IMR-90 (cell line): ENCODE measurements around the gene SEPHS1. TPM values are rescaled to one million over a fixed set of nuclear protein-coding genes. Genes with fewer than 3 reads are reported as not detected.

Experiments used
- ATAC-seq: fragments of 200-7000 bp; cut with Tn5 transposase; 2 replicates; pipeline ENCODE4 v1.9.1; 2020; ENCODE audit warnings: low read depth, mild to moderate bottlenecking, moderate library complexity
- BruUV-seq: library from RNA; stranded (reverse); fragments of 400-500 nt; replicated peaks from 2 replicates; lab custom pipeline; 2021; lab: Mats Ljungman, UMichigan
- CTCF ChIA-PET: fragments of 300-600 bp; formaldehyde crosslinking; extraction: SDS; loops from one replicate; lab custom pipeline; 2021; ENCODE audit warnings: antibody characterized with exemption; lab: Yijun Ruan, JAX
- POLR2A ChIA-PET: fragments of 300-600 bp; sonication (Branson Sonifier 250); formaldehyde crosslinking; loops from one replicate; lab custom pipeline; 2022; ENCODE audit warnings: antibody characterized with exemption; ENCODE audit not compliant: unreplicated experiment; lab: Charles Lee
- DNase-seq: peaks from one replicate; pipeline ENCODE4 v3.0.0; 2013
- H2AFZ ChIP-seq: replicated peaks from 2 replicates; pipeline ENCODE3; 2013; ENCODE audit warnings: low read length, mild to moderate bottlenecking; ENCODE audit not compliant: poor library complexity
- H2AK5ac ChIP-seq: 2 replicates; pipeline ENCODE4 v1.6.1; 2013; ENCODE audit warnings: low read depth, low read length, inconsistent platforms
- H2AK9ac ChIP-seq: replicated peaks from 2 replicates; pipeline ENCODE3; 2013; ENCODE audit warnings: mild to moderate bottlenecking, low read depth, low read length, moderate library complexity; ENCODE audit not compliant: poor library complexity
- H2BK120ac ChIP-seq: 2 replicates; pipeline ENCODE4 v1.6.1; 2013; ENCODE audit warnings: low read depth, low read length, inconsistent platforms
- H2BK15ac ChIP-seq: 3 replicates; pipeline ENCODE4 v1.6.1; 2013; ENCODE audit warnings: low read depth, low read length, inconsistent platforms
- H2BK20ac ChIP-seq: 2 replicates; pipeline ENCODE4 v1.6.1; 2013; ENCODE audit warnings: low read depth, mild to moderate bottlenecking, inconsistent platforms, low read length, moderate library complexity
- H2BK5ac ChIP-seq: 2 replicates; pipeline ENCODE4 v1.6.1; 2013; ENCODE audit warnings: mild to moderate bottlenecking, low read depth, low read length, inconsistent platforms; ENCODE audit not compliant: poor library complexity, severe bottlenecking
- H3K14ac ChIP-seq: replicated peaks from 2 replicates; pipeline ENCODE4 v1.6.1; 2013; ENCODE audit warnings: low read depth, low read length, inconsistent platforms
- H3K18ac ChIP-seq: 2 replicates; pipeline ENCODE4 v1.6.1; 2013; ENCODE audit warnings: low read depth, low read length, control low read depth
- H3K23ac ChIP-seq: 2 replicates; pipeline ENCODE4 v1.6.1; 2013; ENCODE audit warnings: low read depth, low read length, inconsistent platforms
- H3K27ac ChIP-seq: 2 replicates; pipeline ENCODE4 v1.5.1; 2013; ENCODE audit warnings: mild to moderate bottlenecking, control low read depth, low read length; ENCODE audit not compliant: insufficient read depth
- H3K27me3 ChIP-seq: 2 replicates; pipeline ENCODE4 v1.6.1; 2013; ENCODE audit warnings: low read length; ENCODE audit not compliant: control insufficient read depth, insufficient read depth
- H3K36me3 ChIP-seq: 2 replicates; pipeline ENCODE4 v1.6.1; 2013; ENCODE audit warnings: low read length, mixed read lengths; ENCODE audit not compliant: control insufficient read depth, insufficient read depth
- H3K4ac ChIP-seq: 2 replicates; pipeline ENCODE4 v1.6.1; 2013; ENCODE audit warnings: low read depth, low read length, inconsistent platforms
- H3K4me1 ChIP-seq: 2 replicates; pipeline ENCODE4 v1.6.1; 2013; ENCODE audit warnings: low read length, mixed read lengths; ENCODE audit not compliant: control insufficient read depth, insufficient read depth
- H3K4me2 ChIP-seq: 2 replicates; pipeline ENCODE4 v1.6.1; 2013; ENCODE audit warnings: low read depth, mild to moderate bottlenecking, control low read depth, low read length, moderate library complexity
- H3K4me3 ChIP-seq: 2 replicates; pipeline ENCODE4 v1.5.1; 2013; ENCODE audit warnings: low read depth, mild to moderate bottlenecking, control low read depth, low read length, moderate library complexity; ENCODE audit not compliant: insufficient read depth
- H3K56ac ChIP-seq: 2 replicates; pipeline ENCODE4 v1.6.1; 2013; ENCODE audit warnings: low read length, inconsistent platforms; ENCODE audit not compliant: insufficient read depth; ENCODE audit errors: extremely low read depth
- H3K79me1 ChIP-seq, 2 experiments: 2 replicates each; pipeline ENCODE4 v1.6.1; 2013; ENCODE audit warnings: low read length in 2 of 2, inconsistent platforms in 1 of 2, low read depth in 1 of 2
- H3K9ac ChIP-seq: 2 replicates; pipeline ENCODE4 v1.6.1; 2013; ENCODE audit warnings: low read depth, low read length, control low read depth
- H3K9me1 ChIP-seq: 2 replicates; pipeline ENCODE4 v1.6.1; 2013; ENCODE audit warnings: low read length, inconsistent platforms; ENCODE audit not compliant: insufficient read depth
- H3K9me3 ChIP-seq: 2 replicates; pipeline ENCODE4 v1.6.1; 2013; ENCODE audit warnings: low read length; ENCODE audit not compliant: control insufficient read depth, insufficient read depth
- H4K20me1 ChIP-seq: 2 replicates; pipeline ENCODE4 v1.6.1; 2013; ENCODE audit warnings: low read length, inconsistent platforms; ENCODE audit not compliant: insufficient read depth
- H4K5ac ChIP-seq: 2 replicates; pipeline ENCODE4 v1.6.1; 2013; ENCODE audit warnings: mild to moderate bottlenecking, low read depth, low read length, control low read depth
- H4K8ac ChIP-seq, 2 experiments: 2 replicates each; pipeline ENCODE4 v1.6.1; 2013; ENCODE audit warnings: low read depth in 2 of 2, low read length in 2 of 2, control low read depth in 1 of 2, inconsistent platforms in 1 of 2
- H4K91ac ChIP-seq: 2 replicates; pipeline ENCODE4 v1.6.1; 2013; ENCODE audit warnings: low read depth, low read length, inconsistent platforms; ENCODE audit not compliant: insufficient read depth
- BHLHE40 ChIP-seq: fragments of 150-350 bp; IDR thresholded peaks from 2 replicates; pipeline ENCODE4 v1.6.1; 2016; ENCODE audit warnings: mild to moderate bottlenecking, low read depth, low read length
- CHD1 ChIP-seq: IDR thresholded peaks from 2 replicates; pipeline ENCODE4 v1.6.1; 2012; ENCODE audit warnings: low read depth, low read length, improper control_type of control experiment
- CTCF ChIP-seq: conservative IDR thresholded peaks from 2 replicates; pipeline ENCODE4 v1.5.1; 2012; ENCODE audit warnings: mild to moderate bottlenecking, low read depth, low read length, improper control_type of control experiment
- FOS ChIP-seq: fragments of 150-350 bp; IDR thresholded peaks from 2 replicates; pipeline ENCODE4 v1.6.1; 2016; ENCODE audit warnings: low read depth, low read length
- MAZ ChIP-seq: IDR thresholded peaks from 2 replicates; pipeline ENCODE4 v1.6.1; 2012; ENCODE audit warnings: low read depth, mild to moderate bottlenecking, low read length, improper control_type of control experiment, moderate library complexity, borderline replicate concordance
- MXI1 ChIP-seq: IDR thresholded peaks from 2 replicates; pipeline ENCODE4 v1.6.1; 2012; ENCODE audit warnings: low read depth, mild to moderate bottlenecking, low read length, moderate library complexity, borderline replicate concordance
- RCOR1 ChIP-seq: IDR thresholded peaks from 2 replicates; pipeline ENCODE4 v1.6.1; 2012; ENCODE audit warnings: mild to moderate bottlenecking, low read length, improper control_type of control experiment; ENCODE audit not compliant: insufficient replicate concordance
- WGBS, 2 experiments: methylation state at CpG; one replicate each; pipeline versions ENCODE4 v1.1.5 to v1.1.7; 2013; ENCODE audit warnings: missing lambda C conversion rate in 2 of 2; ENCODE audit not compliant: insufficient read length in 1 of 2; ENCODE audit errors: extremely low coverage in 2 of 2; 5-methylcytosine and 5-hydroxymethylcytosine counted together
- dilution Hi-C: fragments of 300-500 bp; cut with HindIII; formaldehyde crosslinking; loops from one replicate; pipeline ENCODE4 v1.14.3; 2018; ENCODE audit warnings: low sequenced_read_pairs; ENCODE audit not compliant: unreplicated experiment
- in situ Hi-C: fragments of 300-500 bp; cut with MboI; formaldehyde crosslinking; loops from 3 replicates; pipeline ENCODE4 v1.14.3; 2019; ENCODE audit warnings: low sequenced_read_pairs, inconsistent platforms, mixed read lengths
- intact Hi-C: fragments of 100-400 bp; cut with micrococcal nuclease; formaldehyde crosslinking; loops from 2 replicates; pipeline ENCODE4 v1.10.0; 2022
- polyA plus RNA-seq, 3 experiments: library from polyadenylated mRNA; depleted of rRNA; stranded (reverse); fragments of >200 nt; gene quantifications; 2 replicates each; pipeline ENCODE4 v1.2.3, GENCODE V29; 2012; ENCODE audit warnings: low replicate concordance in 1 of 3
- total RNA-seq: library from RNA; depleted of rRNA; stranded (reverse); fragments of >200 nt; gene quantifications from 2 replicates; pipeline ENCODE4 v1.2.3, GENCODE V29; 2012

Gene SEPHS1
- total and polyA plus RNA-seq, 2 of the 4 experiments (the other 2 are of a cell fraction): 39.4 to 69.4 TPM

GRCh38 chr10:13356392-13356791, 8.3 kb upstream of the SEPHS1 start:
- no peaks in the 10 kb centered on the region for H3K9me1 ChIP-seq
- H4K20me1 ChIP-seq: no peaks in the 10 kb centered on the region
- no peak overlapping the region for H4K91ac ChIP-seq
- H3K14ac ChIP-seq: no peak overlapping the region
- no peak overlapping the region for H3K56ac ChIP-seq
- no peak overlapping the region for H2BK5ac ChIP-seq
- H3K9ac ChIP-seq: no peak overlapping the region
- H2AFZ ChIP-seq: no peak overlapping the region
- DNase-seq (no peak), ATAC-seq (no peak)
- H2AK5ac ChIP-seq: no peak overlapping the region
- H3K4me3 ChIP-seq: no peak overlapping the region
- TF ChIP-seq RCOR1 (no peak), FOS (no peak), MXI1 (no peak), CTCF (no peak), MAZ (no peak), BHLHE40 (no peak), CHD1 (no peak)
- no peak overlapping the region for H3K4ac ChIP-seq
- no TSS peak for BruUV-seq
- WGBS, 2 experiments: 74% methylated on average over 3 of the region's 4 CpGs; no CpG with 5 or more reads in 1 of the 2 experiments
- H3K79me1 ChIP-seq: no peaks in the 10 kb centered on the region
- H2BK15ac ChIP-seq: no peak overlapping the region
- in situ Hi-C loops: no loop called here
- ChIA-PET POLR2A (no interaction called here), CTCF (no interaction called here)
- intact Hi-C loops: no loop called here
- H3K4me1 ChIP-seq: no peaks in the 10 kb centered on the region
- H4K8ac ChIP-seq: no peak overlapping the region
- no peak overlapping the region for H3K27ac ChIP-seq
- no peak overlapping the region for H3K23ac ChIP-seq
- H3K36me3 ChIP-seq: no peaks in the 10 kb centered on the region
- peaks cover 28% of the 10 kb centered on the region for H3K27me3 ChIP-seq
- no peaks in the 10 kb centered on the region for H3K9me3 ChIP-seq
- H4K5ac ChIP-seq: no peak overlapping the region
- dilution Hi-C loops: no loop called here
- no peak overlapping the region for H2BK20ac ChIP-seq
- H3K18ac ChIP-seq: no peak overlapping the region
- no peak overlapping the region for H3K4me2 ChIP-seq
- no peak overlapping the region for H2BK120ac ChIP-seq
- peak overlapping the region; percentile 55 for H2AK9ac ChIP-seq
